Right cardiac atrium (tissue), 5 donors: ENCODE measurements around the gene VPS51. TPM values are rescaled to one million over a fixed set of nuclear protein-coding genes. Genes with fewer than 3 reads are reported as not detected.
"Not testable (repeated sequence)": the region's sequence is repeated elsewhere in the genome, so short reads cannot be mapped to it uniquely, and the experiment has no call there.

ENCODE experiments used
- ATAC-seq, 2 donors: fragments of 200-7000 bp; cut with Tn5 transposase; one replicate each; pipeline versions ENCODE4 v1.8.0 to v1.9.1; 2020; ENCODE audit warnings: moderate library complexity in 2 of 2, mild to moderate bottlenecking in 1 of 2
- DNase-seq, 3 donors: peaks; one replicate each; pipeline ENCODE4 v3.0.0-alpha.2; 2020
- H3K27ac ChIP-seq: one replicate; pipeline ENCODE4 v1.5.1; 2013; ENCODE audit warnings: mild to moderate bottlenecking, low read length, control low read depth, moderate library complexity
- H3K27me3 ChIP-seq: one replicate; pipeline ENCODE4 v1.6.1; 2013; ENCODE audit not compliant: control insufficient read depth, insufficient read depth
- H3K4me1 ChIP-seq: one replicate; pipeline ENCODE4 v1.6.1; 2013; ENCODE audit warnings: low read length; ENCODE audit not compliant: control insufficient read depth, insufficient read depth
- H3K4me3 ChIP-seq: one replicate; pipeline ENCODE4 v1.5.1; 2013; ENCODE audit warnings: low read length, control low read depth
- H3K9me3 ChIP-seq: one replicate; pipeline ENCODE4 v1.6.1; 2013; ENCODE audit warnings: low read length; ENCODE audit not compliant: control insufficient read depth
- WGBS: extraction: QIAGEN DNeasy Blood & Tissue Kit; methylation state at CpG from one replicate; pipeline ENCODE4 v1.1.7; 2013; 5-methylcytosine and 5-hydroxymethylcytosine counted together
- intact Hi-C, 4 donors: fragments of 100-400 bp; cut with DNase I; formaldehyde crosslinking; loops; one replicate each; pipeline versions ENCODE4 v1.11.0 to v1.14.0; 2022 to 2023
- polyA plus RNA-seq: library from polyadenylated mRNA; stranded (reverse); fragments of 200-250 nt; gene quantifications from one replicate; pipeline ENCODE4 v1.2.3, GENCODE V29; 2013
- total RNA-seq, 4 donors: library from RNA; stranded (reverse); fragmentation: NEBNext Ultra II Directional; extraction: Animal tissue kit (Norgen Biotek cat#: 25700); gene quantifications; one replicate each; pipeline ENCODE4 v1.2.1, GENCODE V29; 2021
- donor health status: healthy with polysubstance abuse.
- donor health status: DM: no; HTN: yes; CAD: no.
- donor health status: DM: no; HTN: no; CAD: no.
- donor health status: DM: no; HTN: yes; CAD: no; lungs with severe emphysema.
- donor health status: DM: yes; HTN: yes; CAD: no.

The VPS51 gene
- total and polyA plus RNA-seq, 5 donors: 67.1 to 80.9 (median 77.9) TPM

DNA sequence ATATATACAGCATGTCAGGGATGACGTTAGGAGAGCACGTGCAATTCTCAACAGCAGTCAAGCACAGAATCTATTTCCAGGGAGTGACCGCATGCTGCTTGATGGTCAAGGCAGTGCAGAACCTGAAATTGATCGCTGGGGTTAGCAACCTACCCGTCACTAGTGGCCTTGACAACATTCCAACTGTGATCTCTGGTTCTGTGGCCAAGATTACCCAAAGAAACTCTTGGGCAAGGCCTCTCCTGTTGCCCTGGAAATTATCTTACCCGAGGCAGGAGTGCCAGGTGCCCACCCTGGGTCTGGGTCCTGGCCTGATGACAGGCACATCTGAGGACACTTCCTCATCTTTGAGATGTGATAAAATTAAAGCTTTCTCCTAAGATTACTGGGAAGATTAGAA, 17.8 kb downstream of the VPS51 start:
- no peak for ATAC-seq
- WGBS: 57% methylated on average over 6 of the region's 6 CpGs
- H3K4me3 ChIP-seq: no peak overlapping the region

DNA sequence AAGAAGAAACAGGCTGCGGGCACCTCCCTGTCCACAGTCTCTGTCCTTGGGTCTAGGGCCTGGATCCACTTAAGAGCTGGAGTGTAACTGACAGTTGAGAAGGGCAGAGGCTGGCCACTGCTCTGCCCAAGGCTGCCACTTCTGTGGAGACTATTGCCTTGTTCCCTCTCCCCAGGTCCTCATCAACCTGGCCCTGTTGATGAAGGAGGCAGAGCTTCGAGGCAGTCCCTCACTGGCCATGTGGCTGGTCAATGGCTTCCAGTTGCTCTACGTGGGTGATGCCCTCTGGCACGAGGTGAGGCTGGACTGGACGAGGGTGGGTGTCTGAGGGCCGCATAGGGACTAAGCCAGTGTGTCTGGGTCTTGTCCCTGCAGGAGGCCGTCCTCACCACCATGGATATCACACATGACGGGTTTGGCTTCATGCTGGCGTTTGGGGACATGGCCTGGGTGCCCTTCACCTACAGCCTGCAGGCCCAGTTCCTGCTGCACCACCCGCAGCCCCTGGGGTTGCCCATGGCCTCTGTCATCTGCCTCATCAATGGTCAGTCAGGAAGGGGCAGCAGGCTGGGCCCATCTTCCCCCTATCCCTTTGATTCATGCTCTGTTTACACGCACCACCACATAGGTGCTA, 18.6 kb downstream of the VPS51 start:
- no peaks in the 10 kb centered on the region for H3K9me3 ChIP-seq
- 87% methylated on average over 11 of the region's 11 CpGs for WGBS
- no peak overlapping the region for H3K27ac ChIP-seq
- intact Hi-C loops: loop anchor here in 2 of 4 donors (10.0 kb wide), 3 partner anchors 90 to 330 kb away; partner anchors contain the start of genes CDC42BPG (in 1 of the 2) and SNX15 (in 1 of the 2)
- H3K27me3 ChIP-seq: no peaks in the 10 kb centered on the region
- no peak overlapping the region for H3K4me3 ChIP-seq
- DNase-seq: peak in 2 of 3 donors; percentile 27 to 47
- ATAC-seq: no peak
- no peaks in the 10 kb centered on the region for H3K4me1 ChIP-seq

More for the DNA sequence above, 17.8 kb downstream of the VPS51 start:
- Histone ChIP-seq H3K9me3 (no peaks in the 10 kb centered on the region), H3K27ac (no peak overlapping the region), H3K4me1 (no peaks in the 10 kb centered on the region), H3K27me3 (no peaks in the 10 kb centered on the region)
- intact Hi-C loops: loop anchor here in 2 of 4 donors (10.0 kb wide), 3 partner anchors 89 to 329 kb away; partner anchors contain the start of genes CDC42BPG (in 1 of the 2) and SNX15 (in 1 of the 2)
- peak in 1 of 3 donors; percentile 18 for DNase-seq

DNA sequence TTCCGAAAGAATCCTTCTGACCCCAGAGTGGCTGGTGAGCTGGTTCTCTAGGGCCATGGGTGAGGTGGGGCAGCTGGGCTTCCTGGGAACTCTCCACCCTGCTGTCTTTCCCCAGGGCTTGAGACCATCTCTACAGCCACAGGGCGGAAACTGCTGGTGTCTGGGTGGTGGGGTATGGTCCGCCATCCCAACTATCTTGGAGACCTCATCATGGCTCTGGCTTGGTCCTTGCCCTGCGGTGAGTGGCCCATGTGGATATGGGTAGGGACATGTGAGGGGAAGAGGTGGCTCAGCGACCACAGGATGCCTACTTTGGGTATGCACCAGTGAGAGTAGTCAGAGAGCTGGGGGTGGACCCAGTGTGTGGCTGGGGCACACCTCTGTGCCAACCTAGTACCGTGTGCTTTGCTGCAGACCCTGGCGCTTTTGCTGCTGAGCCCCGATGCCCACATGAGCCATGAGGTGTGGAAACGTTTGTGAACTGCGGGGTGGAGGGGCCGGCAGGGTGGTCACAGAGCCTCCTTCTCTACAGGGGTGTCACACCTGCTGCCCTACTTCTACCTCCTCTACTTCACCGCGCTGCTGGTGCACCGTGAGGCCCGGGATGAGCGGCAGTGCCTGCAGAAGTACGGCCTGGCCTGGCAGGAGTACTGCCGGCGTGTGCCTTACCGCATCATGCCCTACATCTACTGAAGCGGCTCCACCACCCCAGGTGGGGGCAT, 19.5 kb downstream of the VPS51 start:
- Histone ChIP-seq H3K27me3 (no peaks in the 10 kb centered on the region), H3K9me3 (no peaks in the 10 kb centered on the region), H3K27ac (no peak overlapping the region), H3K4me3 (no peak overlapping the region), H3K4me1 (no peaks in the 10 kb centered on the region)
- intact Hi-C loops: loop anchor here in 2 of 4 donors (10.0 kb wide), 3 partner anchors 91 to 331 kb away; partner anchors contain the start of genes CDC42BPG (in 1 of the 2) and SNX15 (in 1 of the 2)
- DNase-seq (peak in 1 of 3 donors; percentile 53), ATAC-seq (no peak)
- 93% methylated on average over 21 of the region's 21 CpGs for WGBS

DNA sequence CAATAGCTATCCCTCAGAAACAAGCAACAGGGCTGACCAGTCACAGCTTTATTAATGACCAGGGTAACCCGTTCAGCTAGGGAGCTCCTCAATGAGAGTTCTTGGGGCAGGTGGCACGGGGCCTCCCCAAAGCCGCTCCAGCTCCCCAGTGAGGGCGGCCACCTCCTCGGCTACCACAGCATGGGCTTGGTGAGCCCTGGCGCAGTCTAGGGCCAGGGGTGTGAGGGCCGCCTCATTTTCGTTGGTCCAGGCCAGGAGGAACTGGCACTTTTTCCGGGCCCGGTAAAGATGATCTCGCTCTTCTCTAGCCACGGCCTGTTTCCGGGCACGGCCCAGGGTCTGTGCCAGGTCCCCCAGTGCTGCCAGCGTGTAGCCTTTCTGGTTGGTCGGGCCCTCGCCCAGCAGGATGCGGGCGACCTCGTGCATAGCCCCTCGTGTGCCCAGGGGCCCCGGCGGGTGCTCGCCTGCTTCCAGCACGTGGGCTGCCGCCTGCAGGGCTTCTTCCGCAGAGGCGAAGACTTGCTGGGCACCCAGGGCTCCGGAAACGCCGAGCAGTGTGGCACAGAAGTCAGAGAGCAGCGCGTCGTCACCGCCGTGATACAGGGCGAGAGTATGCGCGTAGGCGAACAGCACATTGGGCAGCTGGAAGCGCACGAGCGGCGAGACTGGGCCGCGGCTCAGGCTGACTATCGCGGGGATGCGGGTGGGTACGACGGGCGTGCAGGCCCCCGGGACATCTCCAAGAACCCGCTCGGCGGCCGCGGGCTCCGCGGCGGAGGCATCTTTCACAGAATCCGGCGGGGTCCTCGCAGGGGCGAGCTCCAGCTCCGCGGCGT, 20.6 kb downstream of the VPS51 start:
- ATAC-seq: peak; percentile 0
- peak overlapping the region; percentile 48 for H3K27ac ChIP-seq
- peak; percentile 38 to 72 (median 67) for DNase-seq
- intact Hi-C loops: loop anchor here in 2 of 4 donors (10.0 kb wide), 3 partner anchors 92 to 332 kb away; partner anchors contain the start of genes CDC42BPG (in 1 of the 2) and SNX15 (in 1 of the 2)
- no peaks in the 10 kb centered on the region for H3K27me3 ChIP-seq
- WGBS: 22% methylated on average over 68 of the region's 68 CpGs
- H3K4me3 ChIP-seq: peak overlapping the region; percentile 57
- no peaks in the 10 kb centered on the region for H3K4me1 ChIP-seq
- H3K9me3 ChIP-seq: no peaks in the 10 kb centered on the region

DNA sequence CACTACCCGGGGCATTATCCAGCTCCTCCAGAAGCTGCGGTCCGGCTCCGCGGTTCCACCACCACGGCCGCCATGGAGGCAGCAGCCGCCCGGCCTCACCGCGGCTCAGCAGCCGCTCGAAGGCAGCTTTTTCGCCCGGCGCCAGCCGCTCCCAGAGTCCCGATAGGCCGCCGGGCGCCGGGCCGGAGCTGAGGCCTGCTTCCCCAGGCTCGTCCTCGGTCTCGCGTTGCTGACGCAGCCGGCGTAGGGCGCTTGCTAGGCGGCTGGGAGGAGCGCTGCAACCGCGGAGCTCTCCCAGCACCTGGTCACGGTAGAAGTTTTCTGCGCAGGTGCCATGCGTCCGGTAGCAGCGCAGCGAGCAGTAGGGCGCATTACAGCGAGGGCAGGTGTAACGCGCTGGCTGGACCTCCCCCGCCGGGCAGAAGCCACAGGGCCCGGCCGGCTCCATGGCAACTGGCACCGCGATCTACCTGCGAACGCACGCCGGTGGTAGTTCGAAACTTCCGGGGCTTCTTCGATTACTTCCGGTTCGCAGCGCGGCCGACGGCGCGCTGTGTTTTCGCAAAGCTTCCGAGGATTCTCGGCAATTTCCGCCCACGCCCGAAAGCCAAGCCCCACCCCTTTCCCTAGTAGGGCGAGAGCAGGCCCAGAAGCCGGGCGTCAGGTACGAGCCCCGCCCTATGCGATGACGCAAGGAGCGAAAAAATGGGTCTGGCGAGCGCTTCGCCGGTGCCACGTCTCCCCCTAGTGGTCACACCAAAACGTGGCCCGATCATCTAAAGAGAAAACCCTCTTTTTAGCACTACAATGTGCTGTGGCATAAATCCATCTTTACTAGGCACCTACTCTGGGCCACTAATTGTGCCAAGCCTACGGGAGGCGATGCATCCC, 21.4 kb downstream of the VPS51 start, which contains the start of gene ZNHIT2:
ZNHIT2 (minus strand) TSS at position 496 of the 891 bp plus-strand sequence; CDS start at position 448, 48 bp downstream.
- DNase-seq (peak; percentile 100), ATAC-seq (peak; percentile 86 to 88)
- intact Hi-C loops: loop anchor here in 2 of 4 donors (10.0 kb wide), 3 partner anchors 93 to 333 kb away; partner anchors contain the start of genes CDC42BPG (in 1 of the 2) and SNX15 (in 1 of the 2)
- Histone ChIP-seq H3K27ac (peak within 1 kb of the TSS; percentile 48), H3K4me3 (peak within 1 kb of the TSS; percentile 57), H3K4me1 (no peaks in the 10 kb centered on the region), H3K27me3 (no peaks in the 10 kb centered on the region), H3K9me3 (no peaks in the 10 kb centered on the region)
- WGBS: under 1% methylated on average over 89 of the region's 89 CpGs

GRCh38 chr11:65118097-65118837, 22.3 kb downstream of the VPS51 start:
- ATAC-seq: no peak
- 82% methylated on average over 18 of the region's 18 CpGs for WGBS
- Histone ChIP-seq H3K9me3 (no peaks in the 10 kb centered on the region), H3K4me3 (no peak overlapping the region), H3K27ac (no peak overlapping the region), H3K27me3 (no peaks in the 10 kb centered on the region), H3K4me1 (no peaks in the 10 kb centered on the region)
- DNase-seq: peak in 1 of 3 donors; percentile 68
- intact Hi-C loops: loop anchor here in 2 of 4 donors (10.0 kb wide), 3 partner anchors 93 to 333 kb away; partner anchors contain the start of genes CDC42BPG (in 1 of the 2) and SNX15 (in 1 of the 2)

DNA sequence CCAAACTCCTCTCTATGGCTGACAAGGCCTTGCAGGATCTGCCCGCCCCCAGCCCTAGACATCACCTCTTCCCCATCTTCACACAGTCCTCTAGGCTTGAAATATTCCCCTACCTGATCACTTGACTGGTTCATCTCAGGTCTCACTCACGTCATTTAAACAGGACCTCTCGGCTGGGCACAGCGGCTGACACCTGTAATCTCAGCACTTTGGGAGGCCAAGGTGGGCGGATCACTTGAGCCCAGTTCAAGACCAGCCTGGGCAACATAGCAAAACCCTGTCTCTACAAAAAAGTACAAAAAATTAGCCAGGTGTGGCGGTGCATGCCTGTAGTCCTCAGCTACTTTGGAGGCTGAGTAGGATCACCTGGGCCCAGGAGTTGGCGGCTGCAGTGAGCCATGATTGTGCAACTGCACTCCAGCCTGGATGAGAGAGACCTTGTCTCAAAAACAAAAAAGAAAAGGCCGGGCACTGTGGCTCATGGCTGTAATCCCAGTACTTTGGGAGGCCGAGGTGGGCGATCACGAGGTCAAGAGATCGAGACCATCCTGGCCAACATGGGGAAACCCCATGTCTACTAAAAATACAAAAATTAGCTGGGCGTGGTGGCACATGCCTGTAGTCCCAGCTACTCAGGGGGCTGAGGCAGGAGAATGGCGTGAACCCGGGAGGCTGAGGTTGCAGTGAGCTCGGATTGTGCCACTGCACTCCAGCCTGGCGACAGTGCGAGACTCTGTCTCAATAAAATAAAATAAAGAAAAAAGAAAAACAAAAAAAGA, 23.1 kb downstream of the VPS51 start:
- not testable (repeated sequence) for H3K4me3 ChIP-seq, ATAC-seq, H3K27me3 ChIP-seq, H3K4me1 ChIP-seq, H3K9me3 ChIP-seq, H3K27ac ChIP-seq
- DNase-seq: peak in 2 of 3 donors; percentile 34 to 50
- intact Hi-C loops: loop anchor here in 2 of 4 donors (10.0 kb wide), 3 partner anchors 94 to 334 kb away; partner anchors contain the start of genes CDC42BPG (in 1 of the 2) and SNX15 (in 1 of the 2)
- 89% methylated on average over 18 of the region's 18 CpGs for WGBS

DNA sequence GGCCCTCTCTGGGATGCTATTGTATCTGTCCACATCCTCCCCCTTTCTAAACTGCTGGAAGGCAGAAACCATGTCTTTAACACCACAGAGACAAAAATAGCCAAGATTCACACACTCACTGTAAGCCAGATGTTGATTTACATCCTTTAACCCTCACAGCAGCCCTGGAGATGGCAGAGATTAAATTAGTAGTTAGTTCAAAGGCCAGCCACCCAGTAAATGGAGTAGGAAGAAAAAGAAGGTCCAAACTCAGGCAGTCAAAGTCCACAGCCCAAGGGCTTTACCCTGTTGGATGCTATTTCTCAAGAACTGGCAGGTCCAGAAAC, 23.6 kb downstream of the VPS51 start:
- intact Hi-C loops: loop anchor here in 2 of 4 donors (10.0 kb wide), 3 partner anchors 95 to 335 kb away; partner anchors contain the start of genes CDC42BPG (in 1 of the 2) and SNX15 (in 1 of the 2)
- Histone ChIP-seq H3K27ac (no peak overlapping the region), H3K27me3 (no peaks in the 10 kb centered on the region), H3K9me3 (no peaks in the 10 kb centered on the region), H3K4me3 (no peak overlapping the region), H3K4me1 (no peaks in the 10 kb centered on the region)
- ATAC-seq: no peak
- DNase-seq: no peak
